ENCODE measurements around the gene NSMCE1. TPM values are rescaled to one million over a fixed set of nuclear protein-coding genes. Genes with fewer than 3 reads are reported as not detected.

Gene NSMCE1
- total RNA-seq, 5 donors from 2014 or later (not counting 1 experiment from before 2014, with no cell fraction given), result 53.5 to 83.2 (median 73.9) TPM

DNA sequence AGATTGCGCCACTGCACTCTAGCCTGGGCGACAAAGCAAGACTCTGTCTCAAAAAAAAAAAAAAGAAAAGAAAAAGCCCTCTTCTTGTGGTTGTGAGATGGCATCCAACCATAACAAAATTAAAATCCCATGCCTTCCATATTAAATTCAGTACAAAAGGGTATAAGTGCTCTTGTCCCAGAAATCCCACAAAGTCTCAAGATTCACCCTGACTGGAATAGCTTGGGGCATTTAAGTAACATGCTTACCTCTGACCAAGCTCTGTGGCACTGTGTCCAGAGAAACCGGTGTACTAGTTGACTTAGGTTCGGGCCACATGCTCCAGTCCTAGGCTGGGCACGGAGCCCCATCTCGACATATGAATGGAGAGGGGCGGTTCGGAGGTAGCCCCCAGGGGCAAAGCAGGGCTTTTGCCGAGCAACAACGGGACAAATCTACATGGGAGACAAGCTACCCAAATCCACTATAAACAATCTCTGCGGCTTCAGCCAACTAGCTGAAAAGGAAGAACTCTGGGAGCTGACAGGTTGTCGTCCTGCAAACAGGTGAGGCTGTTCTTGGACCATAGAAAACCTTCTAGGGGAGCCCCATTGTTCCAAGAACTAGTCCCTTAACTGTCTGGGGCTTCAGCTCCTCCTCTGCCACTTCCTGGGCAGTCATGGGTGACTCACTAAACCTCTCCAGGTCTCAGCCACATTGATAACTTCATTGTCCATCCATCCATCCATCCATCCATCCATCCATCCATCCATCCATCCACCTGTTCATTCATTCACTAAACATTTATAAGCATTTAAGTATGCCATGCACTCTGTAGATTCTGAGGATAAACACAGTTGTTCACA, 34.9 kb upstream of the NSMCE1 start:
- CTCF ChIA-PET, result interaction anchor here in 1 of 2 donors (0.6 kb wide), 1 partner anchor 40 kb away, joined by 3 read pairs; no protein-coding TSS in a partner anchor
- POLR2A ChIA-PET, result no interaction called here
- 90% methylated on average over 3 of the region's 12 CpGs for WGBS (ENCODE audit: insufficient coverage)
- ATAC-seq (replicated peaks in 1 of 4) (no peak), DNase-seq (no peak)
- H3K27me3 Mint-ChIP-seq, result no peaks in the 10 kb centered on the region
- no peak overlapping the region for H3K4me3 Mint-ChIP-seq
- Histone ChIP-seq H3K4me1 (ENCODE audit: control insufficient read depth in 1 of 2, extremely low read depth in 1 of 2, insufficient read depth in 2 of 2, low read length in 2 of 2) (no peaks in the 10 kb centered on the region), H3K9me3 (no peaks in the 10 kb centered on the region), H3K27ac (ENCODE audit: low read length) (no peak overlapping the region), H3K4me3 (ENCODE audit: control insufficient read depth in 1 of 2, extremely low read depth in 1 of 2, low read length in 1 of 2) (no peak overlapping the region), H3K27me3 (replicated peaks in 1 of 2; ENCODE audit: control insufficient read depth in 2 of 2, extremely low read depth in 1 of 2, insufficient read depth in 2 of 2, low read length in 1 of 2) (peaks cover 0 to 7% of the 10 kb centered on the region in 2 experiments), H3K36me3 (ENCODE audit: control insufficient read depth in 2 of 2, extremely low read depth in 1 of 2, insufficient read depth in 1 of 2, low read length in 1 of 2) (no peaks in the 10 kb centered on the region)
- H3K9me3 Mint-ChIP-seq, result peaks cover 0 to 9% (median 0%) of the 10 kb centered on the region in 3 donors
- H3K4me1 Mint-ChIP-seq, result peaks cover 1 to 28% (median 19%) of the 10 kb centered on the region in 3 donors
- no peaks in the 10 kb centered on the region for H3K36me3 Mint-ChIP-seq
- H3K27ac Mint-ChIP-seq, result no peak overlapping the region

DNA sequence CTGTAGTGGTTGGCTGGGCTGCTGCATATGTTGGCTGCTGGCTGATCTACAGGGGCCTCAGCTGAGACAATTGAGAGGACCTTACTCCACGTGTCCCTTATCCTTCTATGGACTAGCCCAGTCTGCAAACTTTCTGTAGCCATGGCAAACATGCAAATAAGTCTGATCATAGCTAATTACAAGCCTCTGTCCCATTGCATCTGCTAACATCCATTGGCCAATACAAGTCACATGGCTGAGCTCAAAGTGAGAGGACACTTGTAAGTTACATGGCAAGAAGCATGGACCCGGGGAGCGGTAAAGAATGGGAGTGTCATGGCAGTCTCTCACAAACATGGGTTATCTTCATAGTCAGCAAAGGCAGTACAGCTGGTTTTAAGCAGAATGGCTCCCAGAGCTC, 33.6 kb upstream of the NSMCE1 start:
- WGBS (ENCODE audit: insufficient coverage), result 96% methylated on average over 3 of the region's 3 CpGs
- ATAC-seq (replicated peaks in 1 of 4) (no peak), DNase-seq (no peak)
- H3K36me3 Mint-ChIP-seq, result no peaks in the 10 kb centered on the region
- no peaks in the 10 kb centered on the region for H3K27me3 Mint-ChIP-seq
- POLR2A ChIA-PET, result no interaction called here
- H3K4me3 ChIP-seq (ENCODE audit: control insufficient read depth in 1 of 2, extremely low read depth in 1 of 2, low read length in 1 of 2), result no peak overlapping the region
- H3K36me3 ChIP-seq (ENCODE audit: control insufficient read depth in 2 of 2, extremely low read depth in 1 of 2, insufficient read depth in 1 of 2, low read length in 1 of 2), result no peaks in the 10 kb centered on the region
- peaks cover 1 to 33% (median 19%) of the 10 kb centered on the region in 3 donors for H3K4me1 Mint-ChIP-seq
- H3K27me3 ChIP-seq (replicated peaks in 1 of 2; ENCODE audit: control insufficient read depth in 2 of 2, extremely low read depth in 1 of 2, insufficient read depth in 2 of 2, low read length in 1 of 2), result peaks cover 0 to 7% of the 10 kb centered on the region in 2 experiments
- CTCF ChIA-PET, result interaction anchor here in 1 of 2 donors (0.9 kb wide), 1 partner anchor 14 kb away, joined by 3 read pairs; no protein-coding TSS in a partner anchor
- no peak overlapping the region for H3K4me3 Mint-ChIP-seq
- H3K9me3 Mint-ChIP-seq, result peaks cover 0 to 9% (median 0%) of the 10 kb centered on the region in 3 donors
- no peaks in the 10 kb centered on the region for H3K9me3 ChIP-seq
- H3K27ac Mint-ChIP-seq, result no peak overlapping the region
- H3K4me1 ChIP-seq (ENCODE audit: control insufficient read depth in 1 of 2, extremely low read depth in 1 of 2, insufficient read depth in 2 of 2, low read length in 2 of 2), result no peaks in the 10 kb centered on the region
- H3K27ac ChIP-seq (ENCODE audit: low read length), result no peak overlapping the region

GRCh38 chr16:27301236-27301861, 32.8 kb upstream of the NSMCE1 start:
- Histone ChIP-seq H3K4me3 (ENCODE audit: control insufficient read depth in 1 of 2, extremely low read depth in 1 of 2, low read length in 1 of 2) (no peak overlapping the region), H3K9me3 (no peaks in the 10 kb centered on the region), H3K4me1 (ENCODE audit: control insufficient read depth in 1 of 2, extremely low read depth in 1 of 2, insufficient read depth in 2 of 2, low read length in 2 of 2) (no peaks in the 10 kb centered on the region), H3K27ac (ENCODE audit: low read length) (no peak overlapping the region), H3K27me3 (replicated peaks in 1 of 2; ENCODE audit: control insufficient read depth in 2 of 2, extremely low read depth in 1 of 2, insufficient read depth in 2 of 2, low read length in 1 of 2) (peaks cover 0 to 7% of the 10 kb centered on the region in 2 experiments), H3K36me3 (ENCODE audit: control insufficient read depth in 2 of 2, extremely low read depth in 1 of 2, insufficient read depth in 1 of 2, low read length in 1 of 2) (no peaks in the 10 kb centered on the region)
- Mint-ChIP-seq H3K4me1 (peaks cover 1 to 35% (median 19%) of the 10 kb centered on the region in 3 donors), H3K27ac (no peak overlapping the region), H3K36me3 (no peaks in the 10 kb centered on the region), H3K4me3 (no peak overlapping the region), H3K9me3 (peaks cover 0 to 6% (median 0%) of the 10 kb centered on the region in 3 donors), H3K27me3 (no peaks in the 10 kb centered on the region)
- ChIA-PET POLR2A (no interaction called here), CTCF (interaction anchor here in 1 of 2 donors (0.9 kb wide), 1 partner anchor 14 kb away, joined by 3 read pairs; no protein-coding TSS in a partner anchor)
- ATAC-seq (replicated peaks in 1 of 4) (no peak), DNase-seq (no peak)
- no CpG with 5 or more reads among the region's 3 CpGs for WGBS (ENCODE audit: insufficient coverage)

DNA sequence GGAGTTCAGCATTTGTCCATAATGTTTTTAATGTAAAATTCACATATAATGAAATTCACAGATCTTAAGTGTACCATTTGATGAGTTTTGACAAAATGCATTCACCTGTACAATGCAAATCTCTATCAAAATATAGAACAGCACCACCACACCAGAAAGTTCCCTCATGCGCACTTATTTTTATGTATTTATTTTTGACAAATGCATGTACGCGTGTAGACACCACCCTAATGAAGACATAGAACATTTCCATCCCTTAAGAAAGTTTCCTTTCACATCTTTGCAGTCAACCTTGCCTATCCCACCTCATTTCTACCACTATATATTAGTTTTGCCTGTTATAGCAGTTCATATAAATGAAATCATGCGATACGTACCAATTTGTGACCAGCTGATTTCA, 29.6 kb upstream of the NSMCE1 start:
- no peak overlapping the region for H3K27ac ChIP-seq (ENCODE audit: low read length)
- H3K36me3 Mint-ChIP-seq, result no peaks in the 10 kb centered on the region
- H3K4me3 ChIP-seq (ENCODE audit: control insufficient read depth in 1 of 2, extremely low read depth in 1 of 2, low read length in 1 of 2), result no peak overlapping the region
- H3K27me3 ChIP-seq (replicated peaks in 1 of 2; ENCODE audit: control insufficient read depth in 2 of 2, extremely low read depth in 1 of 2, insufficient read depth in 2 of 2, low read length in 1 of 2), result no peaks in the 10 kb centered on the region
- no peak overlapping the region for H3K4me3 Mint-ChIP-seq
- POLR2A ChIA-PET, result no interaction called here
- ATAC-seq (replicated peaks in 1 of 4), result no peak
- peaks cover 0 to 26% (median 9%) of the 10 kb centered on the region in 3 donors for H3K4me1 Mint-ChIP-seq
- no peaks in the 10 kb centered on the region for H3K9me3 ChIP-seq
- H3K27me3 Mint-ChIP-seq, result no peaks in the 10 kb centered on the region
- H3K9me3 Mint-ChIP-seq, result no peaks in the 10 kb centered on the region
- 100% methylated on average over 1 of the region's 5 CpGs for WGBS (ENCODE audit: insufficient coverage)
- H3K27ac Mint-ChIP-seq, result no peak overlapping the region
- no peak for DNase-seq
- CTCF ChIA-PET, result no interaction called here
- H3K4me1 ChIP-seq (ENCODE audit: control insufficient read depth in 1 of 2, extremely low read depth in 1 of 2, insufficient read depth in 2 of 2, low read length in 2 of 2), result no peaks in the 10 kb centered on the region
- H3K36me3 ChIP-seq (ENCODE audit: control insufficient read depth in 2 of 2, extremely low read depth in 1 of 2, insufficient read depth in 1 of 2, low read length in 1 of 2), result no peaks in the 10 kb centered on the region

GRCh38 chr16:27293343-27293742, 24.8 kb upstream of the NSMCE1 start:
- H3K27me3 Mint-ChIP-seq, result no peaks in the 10 kb centered on the region
- H3K4me3 Mint-ChIP-seq, result no peak overlapping the region
- no peaks in the 10 kb centered on the region for H3K9me3 Mint-ChIP-seq
- no CpG with 5 or more reads among the region's 5 CpGs for WGBS (ENCODE audit: insufficient coverage)
- ATAC-seq (replicated peaks in 1 of 4) (no peak), DNase-seq (no peak)
- POLR2A ChIA-PET, result no interaction called here
- H3K27ac ChIP-seq (ENCODE audit: low read length), result no peak overlapping the region
- no peaks in the 10 kb centered on the region for H3K27me3 ChIP-seq (replicated peaks in 1 of 2; ENCODE audit: control insufficient read depth in 2 of 2, extremely low read depth in 1 of 2, insufficient read depth in 2 of 2, low read length in 1 of 2)
- H3K4me3 ChIP-seq (ENCODE audit: control insufficient read depth in 1 of 2, extremely low read depth in 1 of 2, low read length in 1 of 2), result no peak overlapping the region
- no peaks in the 10 kb centered on the region for H3K36me3 ChIP-seq (ENCODE audit: control insufficient read depth in 2 of 2, extremely low read depth in 1 of 2, insufficient read depth in 1 of 2, low read length in 1 of 2)
- peaks cover 21 to 42% (median 36%) of the 10 kb centered on the region in 3 donors for H3K4me1 Mint-ChIP-seq
- H3K4me1 ChIP-seq (ENCODE audit: control insufficient read depth in 1 of 2, extremely low read depth in 1 of 2, insufficient read depth in 2 of 2, low read length in 2 of 2), result peaks cover 8 to 14% of the 10 kb centered on the region in 2 experiments
- no peak overlapping the region for H3K27ac Mint-ChIP-seq
- CTCF ChIA-PET, result no interaction called here
- no peaks in the 10 kb centered on the region for H3K36me3 Mint-ChIP-seq
- H3K9me3 ChIP-seq, result no peaks in the 10 kb centered on the region

DNA sequence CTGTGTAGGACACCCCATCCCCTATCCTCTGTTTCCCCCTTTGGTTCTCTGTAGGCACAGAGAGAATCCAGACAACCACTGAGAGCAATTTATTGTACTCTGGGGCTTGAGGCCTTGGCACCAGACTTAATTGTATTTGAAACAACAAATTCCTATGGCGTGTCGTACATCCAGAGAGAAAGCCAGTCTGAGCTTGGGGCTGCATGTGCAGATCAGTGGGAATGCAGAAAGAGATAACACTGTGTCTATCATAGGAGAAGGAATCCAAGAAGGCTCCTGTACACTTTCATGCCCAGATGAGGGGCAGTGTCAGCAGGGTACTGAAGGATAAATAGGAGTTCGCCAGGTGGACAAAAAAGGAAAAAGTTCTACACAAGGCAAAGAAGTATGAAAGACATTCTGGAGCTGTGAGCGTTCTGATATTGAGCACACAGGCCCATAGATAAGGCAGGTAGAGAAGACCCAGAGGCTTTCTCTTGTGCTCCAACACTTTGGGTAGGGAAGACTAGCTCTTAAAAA, 23.2 kb upstream of the NSMCE1 start:
- H3K9me3 Mint-ChIP-seq, result peaks cover 0 to 5% (median 2%) of the 10 kb centered on the region in 3 donors
- no peaks in the 10 kb centered on the region for H3K27me3 Mint-ChIP-seq
- 91% methylated on average over 4 of the region's 4 CpGs for WGBS (ENCODE audit: insufficient coverage)
- no peaks in the 10 kb centered on the region for H3K36me3 ChIP-seq (ENCODE audit: control insufficient read depth in 2 of 2, extremely low read depth in 1 of 2, insufficient read depth in 1 of 2, low read length in 1 of 2)
- ChIA-PET CTCF (no interaction called here), POLR2A (no interaction called here)
- no peaks in the 10 kb centered on the region for H3K27me3 ChIP-seq (replicated peaks in 1 of 2; ENCODE audit: control insufficient read depth in 2 of 2, extremely low read depth in 1 of 2, insufficient read depth in 2 of 2, low read length in 1 of 2)
- DNase-seq (no peak), ATAC-seq (replicated peaks in 1 of 4) (no peak)
- H3K27ac ChIP-seq (ENCODE audit: low read length), result no peak overlapping the region
- peak overlapping the region in 1 of 2 donors; percentile 17 for H3K27ac Mint-ChIP-seq
- H3K4me3 ChIP-seq (ENCODE audit: control insufficient read depth in 1 of 2, extremely low read depth in 1 of 2, low read length in 1 of 2), result no peak overlapping the region
- peaks cover 8 to 14% of the 10 kb centered on the region in 2 experiments for H3K4me1 ChIP-seq (ENCODE audit: control insufficient read depth in 1 of 2, extremely low read depth in 1 of 2, insufficient read depth in 2 of 2, low read length in 2 of 2)
- no peak overlapping the region for H3K4me3 Mint-ChIP-seq
- no peaks in the 10 kb centered on the region for H3K9me3 ChIP-seq
- H3K36me3 Mint-ChIP-seq, result peaks cover 3% of the 10 kb centered on the region
- peaks cover 21 to 42% (median 41%) of the 10 kb centered on the region in 3 donors for H3K4me1 Mint-ChIP-seq
